Stomach (tissue), 4 donors: Measurements from ENCODE around the gene P2RX6.

ENCODE experiments used
- EP300 ChIP-seq: sonication (generic); formaldehyde crosslinking; IDR thresholded peaks from one replicate; pipeline ENCODE4 v1.6.1; 2017; ENCODE audit warnings: antibody characterized with exemption
- POLR2AphosphoS5 ChIP-seq, 3 donors: sonication (generic); formaldehyde crosslinking; IDR thresholded peaks; one replicate each; pipeline ENCODE4 v1.6.1; 2016; ENCODE audit warnings: antibody characterized with exemption in 3 of 3
- TF ChIP-seq, protein P1 (sequence below), 7 experiments: fragments of 450-650 bp in 4 of 7; fragments of 200-600 bp in 3 of 7; sonication (generic) in 3 of 7; IDR thresholded peaks; one replicate each; pipeline ENCODE4 v1.5.1; 2016 to 2019; ENCODE audit warnings: antibody characterized with exemption in 7 of 7, control low read depth in 2 of 7, mild to moderate bottlenecking in 1 of 7

DNA sequence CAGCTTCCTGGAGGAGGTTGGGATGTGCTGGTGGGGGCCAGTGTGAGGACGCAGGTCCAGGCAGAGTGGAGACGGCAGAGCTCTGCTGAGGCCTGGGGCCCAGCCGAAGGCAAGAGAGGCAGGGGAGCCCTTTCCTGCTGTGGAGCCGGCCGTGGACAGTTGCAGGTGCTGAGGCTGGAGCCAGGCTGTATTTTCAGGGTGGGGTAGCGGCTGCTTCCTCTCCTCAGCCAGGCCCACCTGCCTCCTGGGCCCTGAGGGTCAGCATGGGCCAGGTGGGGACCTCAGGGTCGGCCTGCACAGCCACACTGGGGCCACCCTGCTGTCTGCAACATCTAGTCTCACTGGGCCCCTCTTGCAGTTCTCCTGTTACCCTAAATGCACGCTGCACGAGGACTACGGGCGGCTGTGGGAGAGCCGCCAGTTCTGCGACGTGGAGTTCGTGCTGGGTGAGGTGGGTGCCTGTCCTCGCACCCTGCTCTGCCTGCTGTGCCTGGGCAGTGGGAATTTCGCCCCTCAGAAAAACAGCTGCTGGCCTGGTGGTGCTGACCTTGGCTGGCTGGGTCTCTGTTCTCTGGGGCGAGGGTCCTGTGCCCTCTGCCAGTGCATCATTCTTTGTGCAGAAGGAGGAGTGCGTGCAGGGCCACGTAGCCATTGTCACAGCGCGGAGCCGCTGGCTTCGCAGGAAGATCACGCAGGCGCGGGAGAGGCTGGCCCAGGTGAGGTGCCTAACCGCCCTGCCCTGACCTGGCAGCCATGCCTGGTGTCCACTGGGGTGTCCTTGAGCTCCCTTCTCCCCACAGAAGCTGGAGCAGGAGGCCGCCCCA lies 21.4 kb upstream of the P2RX6 start:
- TF ChIP-seq EP300 = no peak
- TF ChIP-seq, protein P1, sequence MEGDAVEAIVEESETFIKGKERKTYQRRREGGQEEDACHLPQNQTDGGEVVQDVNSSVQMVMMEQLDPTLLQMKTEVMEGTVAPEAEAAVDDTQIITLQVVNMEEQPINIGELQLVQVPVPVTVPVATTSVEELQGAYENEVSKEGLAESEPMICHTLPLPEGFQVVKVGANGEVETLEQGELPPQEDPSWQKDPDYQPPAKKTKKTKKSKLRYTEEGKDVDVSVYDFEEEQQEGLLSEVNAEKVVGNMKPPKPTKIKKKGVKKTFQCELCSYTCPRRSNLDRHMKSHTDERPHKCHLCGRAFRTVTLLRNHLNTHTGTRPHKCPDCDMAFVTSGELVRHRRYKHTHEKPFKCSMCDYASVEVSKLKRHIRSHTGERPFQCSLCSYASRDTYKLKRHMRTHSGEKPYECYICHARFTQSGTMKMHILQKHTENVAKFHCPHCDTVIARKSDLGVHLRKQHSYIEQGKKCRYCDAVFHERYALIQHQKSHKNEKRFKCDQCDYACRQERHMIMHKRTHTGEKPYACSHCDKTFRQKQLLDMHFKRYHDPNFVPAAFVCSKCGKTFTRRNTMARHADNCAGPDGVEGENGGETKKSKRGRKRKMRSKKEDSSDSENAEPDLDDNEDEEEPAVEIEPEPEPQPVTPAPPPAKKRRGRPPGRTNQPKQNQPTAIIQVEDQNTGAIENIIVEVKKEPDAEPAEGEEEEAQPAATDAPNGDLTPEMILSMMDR (IDR thresholded peaks at IDR 0.05) = no peak
- no peak for TF ChIP-seq POLR2AphosphoS5 (IDR thresholded peaks at IDR 0.05)
